ENCODE measurements around the gene USP24. TPM values are rescaled to one million over a fixed set of nuclear protein-coding genes. Genes with fewer than 3 reads are reported as not detected.

USP24 gene
- polyA plus RNA-seq (2013, experiment 1 of 2), result 15.3 TPM
- 14.4 TPM for polyA plus RNA-seq (2013, experiment 2 of 2)

- no peak within 1 kb of the TSS for H2BK15ac ChIP-seq (replicated peaks; ENCODE audit: low read depth)
- peak within 1 kb of the TSS; percentile 94 for H3K4ac ChIP-seq (ENCODE audit: low read depth, low read length)
- no peaks in the 10 kb centered on the region for H3K36me3 ChIP-seq (ENCODE audit: control insufficient read depth, insufficient read depth, low read length)
- peak within 1 kb of the TSS; percentile 100 for H3K56ac ChIP-seq (ENCODE audit: low read length)
- peak within 1 kb of the TSS; percentile 100 for H3K27ac ChIP-seq (ENCODE audit: low read depth, low read length)
- H2BK120ac ChIP-seq (ENCODE audit: low read depth, low read length), result peak within 1 kb of the TSS; percentile 93
- peak within 1 kb of the TSS; percentile 97 for H2BK5ac ChIP-seq (ENCODE audit: low read length)
- peak within 1 kb of the TSS; percentile 59 for H4K5ac ChIP-seq (ENCODE audit: low read length)
- peak within 1 kb of the TSS; percentile 99 for H3K9ac ChIP-seq (ENCODE audit: low read length)
- peak; percentile 80 for DNase-seq
- H3K4me3 ChIP-seq (ENCODE audit: low read length), result peak within 1 kb of the TSS; percentile 51
- peak within 1 kb of the TSS; percentile 95 for H3K18ac ChIP-seq (ENCODE audit: low read length)
- H4K8ac ChIP-seq (ENCODE audit: low read depth, low read length), result peak within 1 kb of the TSS; percentile 99
- WGBS (ENCODE audit: extremely low coverage, insufficient coverage, low lambda C conversion rate), result no CpG with 5 or more reads among the region's 96 CpGs
- peaks cover 32% of the 10 kb centered on the region for H3K79me2 ChIP-seq (ENCODE audit: control insufficient read depth, insufficient read depth, low read length)
- H2AK5ac ChIP-seq (ENCODE audit: low read length), result peak within 1 kb of the TSS; percentile 52
- peaks cover 3% of the 10 kb centered on the region for H3K4me1 ChIP-seq (ENCODE audit: control insufficient read depth, low read depth, low read length)
- H3K4me2 ChIP-seq (ENCODE audit: low read length), result peak within 1 kb of the TSS; percentile 92
- H3K27me3 ChIP-seq (ENCODE audit: insufficient read depth, low read length, poor library complexity), result no peaks in the 10 kb centered on the region
- peaks cover 3% of the 10 kb centered on the region for H3K79me1 ChIP-seq (ENCODE audit: low read length)
- H3K23ac ChIP-seq (ENCODE audit: low read length), result peak within 1 kb of the TSS; percentile 99
These were observed at the start of gene USP24 for GRCh38 chr1:55215194-55216021. Gene USP24, minus strand, starts transcription at chr1:55215364. Its CDS starts 251 bp downstream, at chr1:55215113.

- no CpG with 5 or more reads among the region's 1 CpG for WGBS (ENCODE audit: extremely low coverage, insufficient coverage, low lambda C conversion rate)
These were observed 47.7 kb upstream of the USP24 start for GRCh38 chr1:55262822-55263221.

DNA sequence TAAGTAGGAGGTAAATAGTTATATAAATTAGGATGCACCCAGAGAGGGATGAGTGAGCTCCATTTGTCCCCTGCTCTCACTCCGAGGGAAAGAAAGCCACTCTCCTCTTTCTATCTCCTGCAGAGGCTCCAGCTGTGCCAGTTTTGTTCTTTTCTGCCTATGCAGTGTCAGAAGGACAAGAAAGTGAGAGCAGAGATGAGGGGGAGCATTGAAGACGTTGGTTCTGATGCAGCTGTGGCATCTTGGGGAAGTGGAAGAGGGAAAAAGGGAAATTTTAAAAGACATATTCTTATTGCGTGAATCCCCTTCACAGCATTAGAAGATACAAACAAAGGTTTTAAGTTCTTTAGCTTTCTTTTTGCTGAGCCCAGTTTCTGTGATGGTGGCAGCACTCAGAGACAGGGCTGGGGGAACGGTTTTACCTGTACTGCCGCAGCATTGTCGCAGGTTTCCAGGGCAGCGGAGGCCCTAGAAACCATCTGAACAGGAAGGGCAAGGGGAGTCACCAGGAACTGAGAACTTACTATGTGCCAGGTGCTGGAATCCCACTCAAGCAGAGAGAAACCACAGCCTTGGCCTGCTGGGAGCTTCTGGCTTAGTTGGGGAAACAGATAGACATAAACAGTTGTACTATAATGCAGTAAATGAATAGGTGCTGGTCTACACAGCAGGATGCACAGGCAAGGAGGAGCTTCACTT lies 44.9 kb upstream of the USP24 start:
- Histone ChIP-seq H4K5ac (ENCODE audit: low read length) (no peak overlapping the region), H4K8ac (ENCODE audit: low read depth, low read length) (no peak overlapping the region), H3K36me3 (ENCODE audit: control insufficient read depth, insufficient read depth, low read length) (no peaks in the 10 kb centered on the region)

More at GRCh38 chr1:55262822-55263221, 47.7 kb upstream of the USP24 start:
- Histone ChIP-seq H4K5ac (ENCODE audit: low read length) (no peak overlapping the region), H3K36me3 (ENCODE audit: control insufficient read depth, insufficient read depth, low read length) (no peaks in the 10 kb centered on the region), H3K27me3 (ENCODE audit: insufficient read depth, low read length, poor library complexity) (no peaks in the 10 kb centered on the region), H3K79me1 (ENCODE audit: low read length) (no peaks in the 10 kb centered on the region), H2BK15ac (replicated peaks; ENCODE audit: low read depth) (no peak overlapping the region), H3K23ac (ENCODE audit: low read length) (no peak overlapping the region), H3K56ac (ENCODE audit: low read length) (no peak overlapping the region), H4K8ac (ENCODE audit: low read depth, low read length) (no peak overlapping the region), H3K4me3 (ENCODE audit: low read length) (no peak overlapping the region), H3K27ac (ENCODE audit: low read depth, low read length) (no peak overlapping the region), H2AK5ac (ENCODE audit: low read length) (no peak overlapping the region), H3K79me2 (ENCODE audit: control insufficient read depth, insufficient read depth, low read length) (no peaks in the 10 kb centered on the region), H3K9ac (ENCODE audit: low read length) (no peak overlapping the region), H3K4ac (ENCODE audit: low read depth, low read length) (no peak overlapping the region), H2BK120ac (ENCODE audit: low read depth, low read length) (no peak overlapping the region), H3K4me2 (ENCODE audit: low read length) (no peak overlapping the region), H2BK5ac (ENCODE audit: low read length) (no peak overlapping the region), H3K4me1 (ENCODE audit: control insufficient read depth, low read depth, low read length) (no peaks in the 10 kb centered on the region), H3K18ac (ENCODE audit: low read length) (no peak overlapping the region)
- DNase-seq, result no peak

GRCh38 chr1:55257958-55258357 lies 42.8 kb upstream of the USP24 start:
- Histone ChIP-seq H4K8ac (ENCODE audit: low read depth, low read length) (no peak overlapping the region), H3K79me2 (ENCODE audit: control insufficient read depth, insufficient read depth, low read length) (no peaks in the 10 kb centered on the region), H3K4me1 (ENCODE audit: control insufficient read depth, low read depth, low read length) (no peaks in the 10 kb centered on the region), H3K36me3 (ENCODE audit: control insufficient read depth, insufficient read depth, low read length) (no peaks in the 10 kb centered on the region), H3K18ac (ENCODE audit: low read length) (no peak overlapping the region), H3K27me3 (ENCODE audit: insufficient read depth, low read length, poor library complexity) (no peaks in the 10 kb centered on the region), H3K4me2 (ENCODE audit: low read length) (no peak overlapping the region), H3K9ac (ENCODE audit: low read length) (no peak overlapping the region), H3K27ac (ENCODE audit: low read depth, low read length) (no peak overlapping the region), H4K5ac (ENCODE audit: low read length) (no peak overlapping the region), H3K79me1 (ENCODE audit: low read length) (no peaks in the 10 kb centered on the region), H2BK120ac (ENCODE audit: low read depth, low read length) (no peak overlapping the region), H3K4ac (ENCODE audit: low read depth, low read length) (no peak overlapping the region), H2BK5ac (ENCODE audit: low read length) (no peak overlapping the region), H3K56ac (ENCODE audit: low read length) (no peak overlapping the region), H2BK15ac (replicated peaks; ENCODE audit: low read depth) (no peak overlapping the region), H3K23ac (ENCODE audit: low read length) (no peak overlapping the region), H3K4me3 (ENCODE audit: low read length) (no peak overlapping the region), H2AK5ac (ENCODE audit: low read length) (no peak overlapping the region)
- WGBS (ENCODE audit: extremely low coverage, insufficient coverage, low lambda C conversion rate), result no CpG with 5 or more reads among the region's 3 CpGs
- no peak for DNase-seq

More for the DNA sequence above, 44.9 kb upstream of the USP24 start:
- Histone ChIP-seq H2BK15ac (replicated peaks; ENCODE audit: low read depth) (no peak overlapping the region), H2BK120ac (ENCODE audit: low read depth, low read length) (no peak overlapping the region), H3K4me2 (ENCODE audit: low read length) (no peak overlapping the region), H3K4ac (ENCODE audit: low read depth, low read length) (no peak overlapping the region), H2BK5ac (ENCODE audit: low read length) (no peak overlapping the region), H3K79me2 (ENCODE audit: control insufficient read depth, insufficient read depth, low read length) (no peaks in the 10 kb centered on the region), H3K56ac (ENCODE audit: low read length) (no peak overlapping the region), H3K27ac (ENCODE audit: low read depth, low read length) (no peak overlapping the region), H3K23ac (ENCODE audit: low read length) (no peak overlapping the region), H3K79me1 (ENCODE audit: low read length) (no peaks in the 10 kb centered on the region), H3K9ac (ENCODE audit: low read length) (no peak overlapping the region), H2AK5ac (ENCODE audit: low read length) (no peak overlapping the region), H3K4me3 (ENCODE audit: low read length) (no peak overlapping the region), H3K27me3 (ENCODE audit: insufficient read depth, low read length, poor library complexity) (no peaks in the 10 kb centered on the region), H3K4me1 (ENCODE audit: control insufficient read depth, low read depth, low read length) (no peaks in the 10 kb centered on the region), H3K18ac (ENCODE audit: low read length) (no peak overlapping the region)
- WGBS (ENCODE audit: extremely low coverage, insufficient coverage, low lambda C conversion rate), result no CpG with 5 or more reads among the region's 7 CpGs
- DNase-seq, result no peak

DNA sequence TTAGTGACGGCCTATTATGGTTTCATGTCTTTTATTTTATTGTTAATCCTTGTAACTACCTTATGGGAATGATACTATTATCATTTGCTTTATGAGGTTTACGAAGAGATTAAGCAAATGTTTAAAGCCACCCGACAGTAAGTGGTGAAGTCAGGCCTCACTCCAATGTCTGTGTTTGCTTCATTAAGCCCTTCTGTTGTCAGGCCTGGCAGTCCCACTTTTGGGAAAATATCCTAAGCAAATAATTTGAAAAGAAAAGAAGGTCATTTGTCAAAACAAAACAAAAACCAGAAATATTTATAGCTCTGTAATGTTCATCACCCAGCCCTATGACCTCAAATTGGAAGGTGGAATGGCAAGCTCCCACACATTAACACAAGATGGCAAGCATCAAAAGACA lies 40.7 kb upstream of the USP24 start:
- no peak overlapping the region for H3K56ac ChIP-seq (ENCODE audit: low read length)
- H2AK5ac ChIP-seq (ENCODE audit: low read length), result no peak overlapping the region
- H3K79me1 ChIP-seq (ENCODE audit: low read length), result no peaks in the 10 kb centered on the region
- no peak overlapping the region for H4K5ac ChIP-seq (ENCODE audit: low read length)
- H3K36me3 ChIP-seq (ENCODE audit: control insufficient read depth, insufficient read depth, low read length), result no peaks in the 10 kb centered on the region
- no peak overlapping the region for H4K8ac ChIP-seq (ENCODE audit: low read depth, low read length)
- H3K18ac ChIP-seq (ENCODE audit: low read length), result no peak overlapping the region
- H3K27ac ChIP-seq (ENCODE audit: low read depth, low read length), result no peak overlapping the region
- H2BK15ac ChIP-seq (replicated peaks; ENCODE audit: low read depth), result no peak overlapping the region
- WGBS (ENCODE audit: extremely low coverage, insufficient coverage, low lambda C conversion rate), result no CpG with 5 or more reads among the region's 3 CpGs
- H3K4me2 ChIP-seq (ENCODE audit: low read length), result no peak overlapping the region
- H3K27me3 ChIP-seq (ENCODE audit: insufficient read depth, low read length, poor library complexity), result no peaks in the 10 kb centered on the region
- no peak overlapping the region for H3K23ac ChIP-seq (ENCODE audit: low read length)
- H3K4me1 ChIP-seq (ENCODE audit: control insufficient read depth, low read depth, low read length), result no peaks in the 10 kb centered on the region
- no peak for DNase-seq
- H2BK5ac ChIP-seq (ENCODE audit: low read length), result no peak overlapping the region
- no peak overlapping the region for H2BK120ac ChIP-seq (ENCODE audit: low read depth, low read length)
- no peak overlapping the region for H3K9ac ChIP-seq (ENCODE audit: low read length)
- no peaks in the 10 kb centered on the region for H3K79me2 ChIP-seq (ENCODE audit: control insufficient read depth, insufficient read depth, low read length)
- no peak overlapping the region for H3K4ac ChIP-seq (ENCODE audit: low read depth, low read length)
- no peak overlapping the region for H3K4me3 ChIP-seq (ENCODE audit: low read length)
